Memory B cell (primary cell): ENCODE results near the gene PHF20.
"Not testable (repeated sequence)": the region's sequence is repeated elsewhere in the genome, so short reads cannot be mapped to it uniquely, and the experiment has no call there.

Source experiments
- ATAC-seq: fragments of 150-1000 bp; cut with Tn5 transposase; 2 replicates; pipeline ENCODE4 v1.10.0; 2021; ENCODE audit warnings: low read depth, mild to moderate bottlenecking, moderate library complexity
- DNase-seq, 2 donors: peaks; one replicate each; pipeline ENCODE4 v3.0.0; 2022; ENCODE audit warnings: low spot score in 2 of 2
- H3K27ac Mint-ChIP-seq: one replicate; pipeline ENCODE4 v1.8.0; 2022; ENCODE audit warnings: mild to moderate bottlenecking, moderate library complexity, mixed read lengths
- H3K27me3 Mint-ChIP-seq: one replicate; pipeline ENCODE4 v1.8.0; 2022; ENCODE audit warnings: mixed read lengths
- H3K36me3 Mint-ChIP-seq: one replicate; pipeline ENCODE4 v1.8.0; 2022; ENCODE audit warnings: mild to moderate bottlenecking, mixed read lengths
- H3K4me1 Mint-ChIP-seq: one replicate; pipeline ENCODE4 v1.8.0; 2022; ENCODE audit warnings: mixed read lengths
- H3K4me3 Mint-ChIP-seq: one replicate; pipeline ENCODE4 v1.8.0; 2022; ENCODE audit warnings: mild to moderate bottlenecking, moderate library complexity, mixed read lengths
- H3K9me3 Mint-ChIP-seq: one replicate; pipeline ENCODE4 v1.8.0; 2022; ENCODE audit warnings: mixed read lengths

The PHF20 gene

GRCh38 chr20:35854713-35855348, 83.0 kb downstream of the PHF20 start:
- Mint-ChIP-seq H3K4me3 (no peak overlapping the region), H3K36me3 (peaks cover 23% of the 10 kb centered on the region), H3K9me3 (no peaks in the 10 kb centered on the region), H3K27me3 (no peaks in the 10 kb centered on the region), H3K27ac (peak overlapping the region; percentile 47), H3K4me1 (peaks cover 15% of the 10 kb centered on the region)
- DNase-seq = no peak
- no peak for ATAC-seq

GRCh38 chr20:35855641-35856040, 83.8 kb downstream of the PHF20 start:
- not testable (repeated sequence) for H3K9me3 Mint-ChIP-seq, H3K27me3 Mint-ChIP-seq, DNase-seq, H3K4me3 Mint-ChIP-seq, ATAC-seq
- peak overlapping the region; percentile 32 for H3K27ac Mint-ChIP-seq
- H3K4me1 Mint-ChIP-seq = peaks cover 15% of the 10 kb centered on the region
- peaks cover 21% of the 10 kb centered on the region for H3K36me3 Mint-ChIP-seq

DNA sequence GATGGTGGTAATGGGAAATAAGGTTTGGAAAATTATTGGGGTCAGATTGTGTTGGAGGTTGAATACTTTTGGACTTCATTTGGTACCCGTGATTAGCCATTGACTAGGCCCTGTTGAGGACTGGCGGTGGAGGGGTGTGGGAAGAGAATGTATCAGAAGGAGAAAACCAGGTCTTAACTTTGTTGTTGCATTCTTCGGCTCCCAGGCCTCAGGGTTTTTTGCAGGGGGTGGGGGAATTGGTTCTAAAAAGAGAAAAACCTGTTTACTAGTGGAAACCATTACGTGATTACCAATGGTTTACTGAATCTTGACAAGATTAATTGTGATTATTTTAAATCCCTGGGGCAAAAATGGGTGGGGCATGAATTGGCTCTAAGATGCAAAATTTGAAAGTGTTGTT, 85.1 kb downstream of the PHF20 start:
- Mint-ChIP-seq H3K4me3 (no peak overlapping the region), H3K4me1 (peaks cover 11% of the 10 kb centered on the region), H3K27me3 (no peaks in the 10 kb centered on the region), H3K27ac (peak overlapping the region; percentile 32), H3K9me3 (no peaks in the 10 kb centered on the region), H3K36me3 (peaks cover 16% of the 10 kb centered on the region)
- no peak for DNase-seq
- no peak for ATAC-seq

- DNase-seq (no peak), ATAC-seq (no peak)
- Mint-ChIP-seq H3K27ac (peak overlapping the region; percentile 75), H3K9me3 (no peaks in the 10 kb centered on the region), H3K4me3 (no peak overlapping the region), H3K4me1 (peaks cover 10% of the 10 kb centered on the region), H3K27me3 (no peaks in the 10 kb centered on the region), H3K36me3 (peaks cover 25% of the 10 kb centered on the region)
These were observed 94.8 kb downstream of the PHF20 start for GRCh38 chr20:35866418-35867202.

GRCh38 chr20:35870541-35871258, 98.9 kb downstream of the PHF20 start:
- DNase-seq (no peak), ATAC-seq (no peak)
- H3K27ac Mint-ChIP-seq = peak overlapping the region; percentile 48
- H3K36me3 Mint-ChIP-seq = peaks cover 24% of the 10 kb centered on the region
- no peaks in the 10 kb centered on the region for H3K9me3 Mint-ChIP-seq
- H3K27me3 Mint-ChIP-seq = no peaks in the 10 kb centered on the region
- H3K4me1 Mint-ChIP-seq = peaks cover 10% of the 10 kb centered on the region
- H3K4me3 Mint-ChIP-seq = no peak overlapping the region

DNA sequence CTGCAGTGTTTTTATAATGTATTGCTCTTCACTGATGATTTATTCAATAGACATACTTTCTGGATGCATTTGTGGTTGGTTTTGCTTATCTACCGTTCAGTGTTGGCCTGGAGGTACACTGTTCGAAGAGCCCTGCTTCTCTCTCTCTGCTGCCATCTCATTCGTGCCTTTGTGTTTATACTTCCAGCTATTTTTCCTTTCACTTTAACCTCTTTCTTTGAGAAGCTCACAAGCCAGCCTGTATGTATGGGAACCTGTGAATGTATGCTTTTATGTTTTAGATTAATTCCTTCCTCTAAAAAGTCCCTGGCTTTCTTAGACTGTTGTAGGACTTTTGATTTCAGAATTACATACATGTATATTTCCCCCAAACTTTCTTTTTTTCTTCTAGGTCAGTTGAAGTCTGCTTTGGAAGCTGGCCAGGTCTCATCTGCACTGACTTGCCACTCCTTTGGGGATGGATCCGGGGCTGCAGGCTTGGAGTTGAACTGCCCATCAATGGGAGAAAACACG, 99.5 kb downstream of the PHF20 start:
- Mint-ChIP-seq H3K4me1 (peaks cover 8% of the 10 kb centered on the region), H3K27me3 (no peaks in the 10 kb centered on the region), H3K36me3 (peaks cover 24% of the 10 kb centered on the region)

GRCh38 chr20:35876033-35876320, 104.2 kb downstream of the PHF20 start:
- H3K9me3 Mint-ChIP-seq = no peaks in the 10 kb centered on the region
- ATAC-seq (no peak), DNase-seq (no peak)
- no peaks in the 10 kb centered on the region for H3K27me3 Mint-ChIP-seq
- peaks cover 22% of the 10 kb centered on the region for H3K36me3 Mint-ChIP-seq
- peak overlapping the region; percentile 65 for H3K27ac Mint-ChIP-seq
- H3K4me1 Mint-ChIP-seq = peaks cover 7% of the 10 kb centered on the region
- H3K4me3 Mint-ChIP-seq = no peak overlapping the region

More for the DNA sequence above, 99.5 kb downstream of the PHF20 start:
- ATAC-seq = no peak
- no peak for DNase-seq
- Mint-ChIP-seq H3K4me3 (no peak overlapping the region), H3K9me3 (no peaks in the 10 kb centered on the region), H3K27ac (peak overlapping the region; percentile 48)

- H3K36me3 Mint-ChIP-seq = peaks cover 18% of the 10 kb centered on the region
- H3K27me3 Mint-ChIP-seq = no peaks in the 10 kb centered on the region
- ATAC-seq (no peak), DNase-seq (no peak)
- H3K4me1 Mint-ChIP-seq = peaks cover 4% of the 10 kb centered on the region
- no peak overlapping the region for H3K27ac Mint-ChIP-seq
- H3K4me3 Mint-ChIP-seq = no peak overlapping the region
- no peaks in the 10 kb centered on the region for H3K9me3 Mint-ChIP-seq
These were observed 105.8 kb downstream of the PHF20 start for GRCh38 chr20:35877611-35878010.

GRCh38 chr20:35878113-35878625, 106.4 kb downstream of the PHF20 start:
- H3K27me3 Mint-ChIP-seq = no peaks in the 10 kb centered on the region
- peaks cover 4% of the 10 kb centered on the region for H3K4me1 Mint-ChIP-seq
- H3K36me3 Mint-ChIP-seq = peaks cover 15% of the 10 kb centered on the region
- peak overlapping the region; percentile 56 for H3K27ac Mint-ChIP-seq
- H3K9me3 Mint-ChIP-seq = no peaks in the 10 kb centered on the region
- H3K4me3 Mint-ChIP-seq = no peak overlapping the region
- DNase-seq (no peak), ATAC-seq (no peak)

GRCh38 chr20:35881676-35882075, 109.9 kb downstream of the PHF20 start:
- ATAC-seq (no peak), DNase-seq (no peak)
- Mint-ChIP-seq H3K9me3 (no peaks in the 10 kb centered on the region), H3K4me3 (no peak overlapping the region), H3K4me1 (peaks cover 13% of the 10 kb centered on the region), H3K27ac (no peak overlapping the region), H3K36me3 (peaks cover 17% of the 10 kb centered on the region), H3K27me3 (no peaks in the 10 kb centered on the region)

DNA sequence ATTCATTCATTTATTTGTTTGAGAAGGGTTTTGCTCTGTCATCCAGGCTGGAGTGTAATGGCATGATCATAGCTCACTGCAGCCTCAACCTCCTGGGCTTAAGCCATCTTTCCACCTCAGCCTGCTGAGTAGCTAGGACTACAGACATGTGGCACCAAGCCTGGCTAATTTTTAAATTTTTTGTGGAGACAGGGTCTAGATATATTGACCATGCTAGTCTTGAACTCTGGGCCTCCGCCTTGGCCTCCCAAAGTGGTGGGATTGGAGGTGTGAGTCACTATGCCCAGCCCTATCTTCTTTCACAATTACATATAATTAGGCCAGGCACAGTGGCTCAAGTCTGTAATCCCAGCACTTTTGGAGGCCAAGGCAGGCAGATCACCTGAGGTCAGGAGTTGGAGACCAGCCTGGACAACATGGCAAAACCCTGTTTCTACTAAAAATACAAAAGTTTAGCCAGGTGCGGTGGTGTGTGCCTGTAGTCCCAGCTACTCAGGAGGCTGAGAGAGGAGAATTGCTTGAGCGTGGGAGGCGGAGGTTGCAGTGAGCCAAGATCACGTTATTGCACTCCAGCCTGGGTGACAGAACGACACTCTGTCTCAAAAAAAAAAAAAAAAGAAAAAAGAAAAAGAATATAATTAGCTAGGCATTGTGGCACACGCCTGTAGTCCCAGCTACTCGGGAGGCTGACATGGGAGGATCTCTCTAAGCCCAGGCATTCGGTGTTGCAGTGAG, 110.8 kb downstream of the PHF20 start:
- not testable (repeated sequence) for H3K27me3 Mint-ChIP-seq, H3K9me3 Mint-ChIP-seq, DNase-seq, ATAC-seq, H3K4me3 Mint-ChIP-seq, H3K27ac Mint-ChIP-seq
- Mint-ChIP-seq H3K4me1 (peaks cover 14% of the 10 kb centered on the region), H3K36me3 (peaks cover 16% of the 10 kb centered on the region)

GRCh38 chr20:35883336-35883777, 111.5 kb downstream of the PHF20 start:
- H3K4me3 Mint-ChIP-seq = no peak overlapping the region
- no peaks in the 10 kb centered on the region for H3K27me3 Mint-ChIP-seq
- H3K4me1 Mint-ChIP-seq = peaks cover 11% of the 10 kb centered on the region
- peaks cover 11% of the 10 kb centered on the region for H3K36me3 Mint-ChIP-seq
- H3K27ac Mint-ChIP-seq = peak overlapping the region; percentile 62
- no peak for ATAC-seq
- DNase-seq = no peak
- no peaks in the 10 kb centered on the region for H3K9me3 Mint-ChIP-seq

DNA sequence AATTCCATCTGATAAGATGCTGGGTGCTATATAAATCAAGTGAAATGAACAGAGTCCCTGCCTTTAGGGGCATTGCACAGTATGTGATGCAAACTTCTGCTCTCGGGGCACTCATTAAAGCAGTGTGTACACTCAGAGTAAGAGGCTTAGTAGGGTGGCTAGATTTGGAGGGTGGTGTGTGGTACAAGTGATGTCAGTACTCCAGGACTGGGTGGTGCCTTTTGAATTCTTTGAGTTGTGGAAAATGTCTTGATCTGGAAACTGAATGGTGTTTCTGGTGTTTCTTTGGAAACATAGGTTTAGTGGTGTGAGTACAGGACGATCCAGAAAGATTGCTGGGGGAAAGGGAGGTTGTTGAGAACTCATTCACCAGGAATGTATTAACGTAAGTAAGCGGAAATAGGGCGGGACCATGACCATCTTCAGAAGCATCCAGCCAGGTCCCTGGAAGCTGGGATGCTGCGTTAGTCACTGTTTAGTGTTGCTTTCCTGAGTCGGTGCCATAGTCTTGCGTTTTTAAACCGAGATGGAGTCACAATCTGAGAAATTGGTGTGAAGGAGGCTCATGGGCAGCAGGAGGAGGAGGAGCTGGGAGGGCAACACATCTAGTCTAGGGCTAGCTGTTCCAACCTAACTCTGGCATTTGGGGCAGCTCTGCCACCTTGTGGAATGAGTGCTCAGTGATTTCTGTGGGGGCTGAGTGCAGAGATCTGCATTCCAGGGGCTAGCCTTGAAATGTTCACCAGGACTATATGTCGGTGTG, 112.1 kb downstream of the PHF20 start:
- peaks cover 10% of the 10 kb centered on the region for H3K4me1 Mint-ChIP-seq
- peak overlapping the region; percentile 62 for H3K27ac Mint-ChIP-seq
- no peaks in the 10 kb centered on the region for H3K27me3 Mint-ChIP-seq
- DNase-seq = peak; percentile 36 to 48
- ATAC-seq = peak; percentile 97
- no peak overlapping the region for H3K4me3 Mint-ChIP-seq
- peaks cover 10% of the 10 kb centered on the region for H3K36me3 Mint-ChIP-seq
- H3K9me3 Mint-ChIP-seq = no peaks in the 10 kb centered on the region
